NCI-H446 (cell line): ENCODE measurements around the gene TUBA4A.

Experiments used
- DNase-seq, 2 experiments: peaks; one replicate each; lab custom pipeline; 2025; lab: John Stamatoyannopoulos, UW

TUBA4A gene

DNA sequence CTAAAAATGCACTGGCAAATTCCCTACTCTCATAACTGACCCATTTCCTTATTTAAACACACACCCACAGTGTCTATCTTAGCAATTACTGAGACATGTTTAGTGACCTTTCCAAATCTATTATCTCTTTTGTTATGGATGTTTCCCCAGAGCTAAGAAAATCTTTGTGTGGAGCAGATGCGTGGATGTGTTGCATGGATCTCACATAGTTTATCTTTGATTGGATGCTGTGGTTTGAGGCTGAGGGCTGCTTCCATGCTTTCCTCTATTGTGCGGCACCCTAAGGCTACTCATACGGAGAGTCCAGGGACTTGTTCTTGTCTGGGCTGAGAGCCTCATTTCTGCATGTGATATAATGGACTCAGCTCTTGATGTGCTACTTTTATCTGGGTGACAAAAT lies 19.4 kb downstream of the TUBA4A start:
- DNase-seq: no peak

DNA sequence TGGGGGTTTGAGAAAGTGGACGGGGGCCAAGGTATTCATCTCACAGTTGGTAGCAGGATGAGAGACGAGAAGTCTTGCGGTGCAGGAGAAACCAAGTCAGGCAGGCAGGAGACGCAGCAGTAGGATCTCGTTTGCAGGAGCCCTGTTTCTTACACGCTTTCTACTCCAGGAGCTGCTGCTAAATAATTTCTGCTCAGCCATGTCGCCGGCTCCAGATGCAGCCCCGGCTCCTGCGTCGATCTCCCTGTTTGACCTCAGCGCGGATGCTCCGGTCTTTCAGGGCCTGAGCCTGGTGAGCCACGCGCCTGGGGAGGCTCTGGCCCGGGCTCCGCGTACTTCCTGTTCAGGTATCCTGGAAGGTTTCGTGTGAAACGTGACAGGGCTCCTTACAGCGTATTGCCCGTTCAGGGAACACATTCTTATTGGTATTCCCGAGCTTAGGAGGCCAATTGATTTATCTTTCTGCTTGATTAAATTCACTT lies 23.6 kb downstream of the TUBA4A start:
- no peak for DNase-seq

DNA sequence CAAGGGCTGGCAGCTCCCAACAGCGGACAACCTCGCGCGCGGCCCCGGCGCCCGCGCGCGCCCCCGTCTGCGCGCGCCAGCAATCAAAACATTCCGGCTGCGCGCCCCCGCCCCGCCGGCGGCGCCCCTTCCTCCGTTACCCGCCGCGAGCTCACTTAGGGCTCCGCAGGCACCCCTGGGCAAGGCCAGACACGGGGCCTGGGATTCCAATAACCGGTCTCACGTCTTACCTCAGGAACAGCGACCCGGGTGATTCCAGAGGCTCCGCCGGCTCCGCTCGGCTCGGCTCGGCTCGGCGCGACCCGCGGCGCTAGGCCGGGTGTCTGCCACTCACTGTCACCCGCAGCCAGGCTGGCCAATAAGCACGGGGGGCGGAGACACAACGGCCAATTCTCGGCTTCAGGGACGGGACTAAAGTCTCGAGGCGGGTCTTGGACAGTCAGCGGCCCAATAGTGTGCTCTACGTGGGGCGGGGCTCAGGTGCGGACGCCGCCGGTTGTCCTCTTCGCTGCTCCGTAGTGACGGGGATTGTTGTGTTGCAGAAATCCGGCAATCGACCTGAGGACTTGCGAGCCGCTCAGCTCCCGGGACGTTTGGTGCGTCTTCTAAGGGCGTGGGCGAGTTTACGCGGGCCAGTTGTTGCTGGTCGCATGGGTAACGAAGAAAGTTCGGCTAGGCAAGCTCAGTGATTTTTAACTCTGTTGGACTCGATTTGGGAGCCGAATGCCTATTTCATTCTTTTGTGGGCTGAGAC lies 24.2 kb downstream of the TUBA4A start, which contains the start of the genes ANKZF1 and ATG9A:
Gene ANKZF1 (plus strand): TSS at position 502 of the 754 bp plus-strand sequence. CDS start 452 bp downstream, outside the sequence.
Gene ATG9A (minus strand): TSS at position 332 of the 754 bp plus-strand sequence. CDS start 1,612 bp downstream, outside the sequence.
- DNase-seq: peak; percentile 87 to 98

DNA sequence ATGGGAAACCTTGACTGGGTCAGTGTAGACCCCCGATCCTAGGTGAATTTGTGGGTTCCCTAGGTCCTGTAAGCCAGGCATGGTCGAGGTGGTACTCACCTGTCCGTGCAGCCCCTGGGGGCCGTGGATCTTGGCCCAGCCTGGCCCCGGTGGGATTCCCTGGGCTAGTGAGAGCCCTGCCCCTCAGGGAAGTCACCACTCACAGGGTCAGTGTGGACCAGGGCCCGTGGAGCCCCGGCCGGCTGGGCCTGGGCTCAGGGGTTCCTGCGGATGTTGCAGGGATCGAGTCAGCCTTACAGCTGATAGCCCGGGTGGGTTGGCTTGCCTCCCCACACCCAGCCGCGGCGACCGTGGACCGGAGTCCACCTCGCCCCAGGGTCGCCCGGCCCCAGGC lies 24.8 kb downstream of the TUBA4A start:
- DNase-seq: no peak

DNA sequence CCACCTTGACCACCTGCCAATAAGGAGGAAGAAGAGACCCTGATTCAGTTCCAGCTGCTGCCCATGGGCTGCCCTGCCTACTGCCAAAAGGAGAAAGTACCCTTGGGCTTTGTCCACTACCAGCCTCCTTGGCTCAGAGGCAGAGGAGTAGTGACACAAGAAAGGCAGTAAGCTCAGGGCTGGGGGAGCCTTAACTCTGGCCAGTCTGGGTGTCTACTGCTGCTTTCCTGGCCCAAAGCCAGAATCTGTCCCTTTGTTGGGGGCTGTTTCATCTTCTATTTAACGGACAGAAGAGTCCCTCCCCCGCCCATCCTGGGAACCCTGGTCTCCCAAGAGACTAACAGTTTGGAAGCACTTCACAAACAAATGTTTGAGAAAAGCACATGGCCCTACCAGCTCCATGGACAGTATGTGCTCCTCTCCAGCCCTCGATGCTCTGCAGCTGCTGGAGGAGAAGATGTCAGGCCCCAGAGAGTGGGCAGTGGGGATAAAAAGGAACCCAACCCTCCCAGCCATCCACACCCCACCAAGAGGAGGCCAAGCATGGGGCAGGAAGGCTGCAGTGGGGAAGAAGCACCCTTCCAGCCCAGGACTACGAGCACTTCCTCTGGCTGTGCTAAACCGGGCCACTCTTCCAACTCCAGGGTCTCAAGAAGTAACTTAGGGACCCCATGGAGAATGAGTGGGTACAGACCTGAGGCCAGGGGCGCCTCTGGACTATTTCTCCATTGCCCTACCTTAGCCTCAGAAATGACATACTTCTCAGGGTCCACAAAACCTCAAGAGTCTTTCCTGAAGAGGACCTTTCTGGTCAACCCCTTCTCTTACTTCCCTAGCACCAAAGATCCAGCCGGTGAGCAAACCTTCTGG lies 25.4 kb downstream of the TUBA4A start:
- DNase-seq: peak in 1 of 2 experiments; percentile 7

DNA sequence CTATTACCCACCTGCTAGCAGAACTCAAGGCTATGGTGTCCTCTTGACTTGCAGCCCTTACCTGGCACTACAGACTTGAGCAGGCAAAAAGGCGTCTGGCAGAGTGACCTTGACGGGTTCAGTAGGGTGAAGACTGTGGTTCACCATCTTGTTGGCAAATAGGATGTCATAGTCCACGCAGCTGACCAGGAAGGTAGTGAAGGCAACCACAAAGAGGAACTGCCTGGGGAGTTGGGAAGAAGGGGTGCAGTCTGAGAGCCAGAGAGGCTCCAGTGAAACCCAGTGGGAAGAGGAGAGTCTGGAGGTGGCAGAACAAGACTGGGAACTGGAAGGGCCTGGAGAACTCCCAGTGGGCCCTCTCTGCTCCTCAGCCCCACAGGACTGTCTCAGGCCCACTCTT lies 28.4 kb downstream of the TUBA4A start:
- DNase-seq: no peak

DNA sequence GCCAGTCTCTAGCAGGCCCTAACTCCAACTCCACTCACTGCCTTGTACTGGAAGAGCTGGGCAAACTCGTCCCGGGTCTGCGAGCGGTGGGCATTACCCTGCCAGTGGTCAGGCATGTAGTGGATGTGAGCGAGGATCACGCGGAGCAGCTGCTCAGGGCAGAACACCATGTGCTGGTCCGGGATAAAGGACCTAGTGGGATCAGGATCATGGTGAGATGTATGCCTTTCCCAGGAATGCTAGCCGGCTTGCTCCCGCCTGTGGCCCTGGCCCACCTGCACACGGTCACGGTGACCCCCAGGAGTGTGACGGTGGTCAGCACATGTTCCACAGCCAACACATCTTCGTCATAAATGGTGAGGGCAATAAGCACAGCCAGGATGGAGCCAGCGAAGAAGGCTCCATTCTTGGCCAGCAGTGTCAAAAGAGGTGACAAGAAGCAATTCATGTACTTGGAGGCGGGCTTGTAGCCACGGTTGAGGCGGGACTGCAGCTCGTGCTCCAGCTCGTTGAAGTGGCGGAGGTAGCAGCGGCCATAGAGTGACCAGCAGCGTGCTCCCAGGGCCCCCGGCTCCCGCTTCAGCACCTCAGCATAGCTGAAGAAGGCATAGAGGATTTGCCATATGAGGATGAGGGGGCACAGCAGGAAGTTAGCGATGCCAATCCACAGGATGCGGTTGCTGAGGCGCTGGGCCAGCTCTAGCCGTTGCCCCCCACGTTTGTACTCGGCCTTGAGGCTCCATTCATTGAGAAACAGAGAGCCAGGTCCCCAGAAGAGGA lies 29.7 kb downstream of the TUBA4A start:
- DNase-seq: no peak

DNA sequence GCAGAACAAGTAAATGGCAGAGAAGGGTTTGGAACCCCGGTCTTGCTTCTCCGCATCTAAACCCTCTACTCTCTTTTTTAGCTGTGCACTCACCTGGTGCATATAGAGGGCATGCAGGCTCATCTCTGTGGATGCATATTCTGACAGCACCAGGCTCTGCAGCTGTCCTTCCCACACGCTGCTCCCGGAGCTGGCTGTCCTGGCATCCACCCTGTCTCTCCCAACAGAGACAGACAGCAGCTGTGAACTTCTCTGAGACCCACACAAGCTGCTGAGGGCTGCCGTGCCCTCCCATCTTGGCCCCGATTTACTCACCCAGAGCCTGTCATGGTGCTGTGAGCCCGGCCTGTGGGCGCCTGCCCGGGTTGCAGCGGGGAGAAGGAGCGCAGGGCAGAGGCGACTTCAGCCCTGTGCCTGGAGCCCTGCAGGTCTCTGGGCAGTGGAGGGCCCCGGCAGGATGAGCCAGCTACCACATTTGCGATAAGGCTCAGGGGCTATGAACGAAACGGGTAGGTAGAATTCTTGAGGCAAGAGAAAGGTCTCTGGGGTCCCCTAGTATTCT lies 31.7 kb downstream of the TUBA4A start:
- DNase-seq: no peak

DNA sequence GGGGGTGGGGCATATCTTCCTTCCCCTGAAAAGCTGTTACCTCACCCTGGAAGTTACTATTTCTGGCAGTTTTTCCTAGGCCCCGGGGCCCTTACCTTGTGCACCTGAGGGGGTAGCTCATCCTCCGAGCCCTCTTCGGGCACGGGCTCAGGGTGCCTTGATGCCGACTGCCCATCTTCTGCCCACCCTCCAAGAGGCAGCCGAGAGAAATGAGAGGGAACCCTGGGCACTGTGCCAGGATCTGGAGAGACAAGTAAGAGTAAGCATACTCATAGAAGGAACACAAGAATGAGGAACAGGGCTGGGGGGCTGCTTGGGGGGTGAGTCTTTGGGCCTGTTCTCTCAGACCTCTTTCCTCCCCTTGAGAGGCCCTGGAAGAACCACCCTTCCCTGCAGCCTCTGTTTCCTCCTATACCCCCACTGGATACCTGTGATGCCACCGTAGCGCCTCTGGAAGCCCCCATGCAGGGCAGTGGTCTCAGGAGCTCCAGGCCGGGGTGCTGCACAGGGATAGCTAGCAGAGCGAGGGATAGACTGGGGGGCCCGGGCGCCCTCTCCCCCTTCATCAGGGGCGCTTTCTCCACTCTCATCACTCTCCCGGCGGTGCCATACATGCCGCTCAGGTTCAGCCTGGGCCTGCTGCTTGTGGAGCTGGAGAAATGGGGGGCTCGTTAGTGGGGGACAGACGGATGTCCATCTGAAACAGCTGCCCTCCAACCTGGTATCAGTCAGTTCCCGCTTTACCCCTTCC lies 32.9 kb downstream of the TUBA4A start:
- DNase-seq: no peak

DNA sequence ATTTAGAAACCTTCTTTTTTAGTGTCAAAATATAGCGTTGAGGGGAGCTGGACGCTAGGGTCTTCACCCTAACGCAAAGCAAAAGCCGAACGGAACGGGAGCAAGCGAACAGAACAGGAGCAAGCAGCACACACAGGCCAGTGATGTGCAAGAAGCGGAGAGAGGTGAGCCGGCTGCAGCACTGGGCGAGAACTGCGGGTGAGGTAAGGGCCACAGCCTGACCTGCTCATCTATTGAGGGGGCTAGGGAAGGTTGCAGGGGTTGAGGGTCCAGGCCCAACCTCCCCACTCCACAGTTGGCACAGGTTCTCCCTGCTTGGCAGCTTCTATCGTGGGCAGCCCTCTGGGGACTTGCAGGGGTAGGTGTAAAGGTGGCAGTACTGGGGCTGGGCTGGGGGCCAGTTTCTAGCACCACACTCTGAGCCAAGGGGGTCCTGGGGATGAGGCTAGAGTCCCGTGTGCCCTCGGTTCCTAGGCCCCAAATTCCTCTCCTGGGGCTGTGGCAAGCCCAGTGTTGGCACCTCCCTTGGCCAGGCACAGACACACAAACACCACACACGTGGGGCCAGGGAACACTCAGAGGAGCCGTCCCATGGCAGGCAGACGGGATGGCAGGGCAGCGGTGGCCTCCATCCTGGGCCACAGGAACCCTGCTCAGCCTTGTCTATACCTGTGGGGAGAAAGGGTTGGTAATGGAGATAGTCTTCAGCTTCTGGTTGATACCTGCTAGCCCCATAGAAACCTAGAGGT lies 33.8 kb downstream of the TUBA4A start:
- no peak for DNase-seq

DNA sequence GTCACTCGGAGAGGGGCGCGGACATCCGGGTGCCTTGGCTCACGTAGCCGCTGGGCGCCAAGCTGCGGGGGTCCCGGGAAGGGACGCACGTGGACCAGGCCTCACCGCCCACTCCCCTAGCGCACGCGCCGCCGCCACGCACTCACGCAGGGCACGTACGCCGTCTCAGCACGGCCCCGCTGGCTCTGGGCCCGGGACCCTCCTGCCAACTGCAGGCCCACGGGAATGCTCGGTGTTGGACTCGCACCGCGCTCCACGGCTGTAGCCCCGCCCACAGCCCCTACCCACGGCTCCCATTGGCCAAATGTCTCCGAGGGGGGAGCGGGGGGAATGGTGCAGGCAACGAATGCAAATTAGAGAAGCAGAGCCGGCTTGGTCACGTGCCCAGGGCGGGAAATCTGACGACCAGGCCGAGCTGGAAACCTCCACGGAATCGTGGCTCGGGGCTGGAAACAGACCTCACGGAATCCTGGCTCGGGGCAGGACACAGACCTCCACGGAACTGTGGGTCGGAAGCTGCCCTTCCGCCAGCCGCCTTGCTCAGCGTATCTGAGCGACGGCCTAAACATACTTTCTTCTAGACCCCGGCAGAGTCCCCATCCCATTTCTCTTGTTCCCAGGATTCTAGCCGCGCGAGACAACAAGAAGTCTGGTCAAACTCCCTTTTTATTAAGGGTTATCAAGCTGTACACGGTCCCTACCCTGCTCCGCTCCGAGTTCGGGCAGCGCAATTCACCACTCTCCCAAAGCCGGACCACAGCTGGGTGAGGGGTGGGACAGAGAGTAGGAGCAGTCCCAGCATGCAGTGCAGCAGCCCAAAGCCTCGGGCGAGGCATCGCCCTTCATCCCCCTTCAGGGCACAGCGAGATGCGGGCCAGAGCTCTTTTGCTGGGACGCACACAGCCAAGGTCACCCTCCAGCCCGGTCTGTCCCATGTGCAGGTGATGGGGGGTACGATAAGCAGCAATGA lies 34.7 kb downstream of the TUBA4A start, which contains the start of gene ABCB6:
Gene ABCB6 (minus strand): TSS at position 227 of the 970 bp plus-strand sequence. CDS start 285 bp downstream, outside the sequence.
- DNase-seq: peak; percentile 96 to 98

DNA sequence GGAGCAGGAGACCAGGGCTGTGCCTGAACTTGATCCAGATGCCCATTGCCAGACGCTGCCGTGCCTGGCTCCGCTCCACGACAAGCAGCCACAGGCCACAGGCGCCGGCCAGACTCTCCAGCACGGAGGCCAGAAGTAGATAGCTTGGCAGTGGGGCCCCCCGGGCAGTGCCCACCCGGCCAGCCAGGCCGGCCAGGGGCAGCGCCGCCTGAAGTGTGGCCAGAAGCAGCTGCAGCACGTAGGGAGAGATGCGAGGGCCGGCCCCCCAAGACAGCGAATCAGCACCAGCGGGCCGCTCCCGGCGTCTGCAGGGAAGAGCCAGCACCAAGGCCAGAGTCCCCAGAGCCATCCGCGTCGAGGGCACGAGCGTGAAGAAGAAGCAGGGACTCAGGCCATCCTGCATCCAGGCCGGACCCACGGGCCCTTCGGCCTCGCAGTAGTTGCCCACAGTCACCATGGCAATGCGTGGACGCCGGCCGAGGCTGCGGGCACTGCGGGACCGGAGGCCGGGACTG lies 35.4 kb downstream of the TUBA4A start:
- DNase-seq: peak; percentile 75 to 81

DNA sequence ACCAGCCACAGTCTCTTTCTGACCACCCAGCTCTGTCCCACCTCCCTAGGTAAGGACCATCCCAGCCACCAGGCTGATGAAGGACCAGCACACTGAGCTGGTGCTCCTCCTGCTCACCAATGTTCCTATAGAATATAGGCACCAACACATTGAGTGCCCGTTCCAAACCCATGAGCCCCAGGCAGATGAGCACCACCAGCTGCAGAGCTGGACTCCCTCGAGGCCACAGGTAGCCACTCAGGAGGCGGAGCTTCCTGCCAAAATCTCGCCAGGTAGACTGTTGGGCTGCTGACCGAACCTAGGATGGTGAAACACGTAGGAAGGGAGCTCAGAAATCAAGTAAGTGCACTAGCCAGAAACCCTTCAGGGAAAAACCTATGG lies 37.2 kb downstream of the TUBA4A start:
- DNase-seq: no peak

DNA sequence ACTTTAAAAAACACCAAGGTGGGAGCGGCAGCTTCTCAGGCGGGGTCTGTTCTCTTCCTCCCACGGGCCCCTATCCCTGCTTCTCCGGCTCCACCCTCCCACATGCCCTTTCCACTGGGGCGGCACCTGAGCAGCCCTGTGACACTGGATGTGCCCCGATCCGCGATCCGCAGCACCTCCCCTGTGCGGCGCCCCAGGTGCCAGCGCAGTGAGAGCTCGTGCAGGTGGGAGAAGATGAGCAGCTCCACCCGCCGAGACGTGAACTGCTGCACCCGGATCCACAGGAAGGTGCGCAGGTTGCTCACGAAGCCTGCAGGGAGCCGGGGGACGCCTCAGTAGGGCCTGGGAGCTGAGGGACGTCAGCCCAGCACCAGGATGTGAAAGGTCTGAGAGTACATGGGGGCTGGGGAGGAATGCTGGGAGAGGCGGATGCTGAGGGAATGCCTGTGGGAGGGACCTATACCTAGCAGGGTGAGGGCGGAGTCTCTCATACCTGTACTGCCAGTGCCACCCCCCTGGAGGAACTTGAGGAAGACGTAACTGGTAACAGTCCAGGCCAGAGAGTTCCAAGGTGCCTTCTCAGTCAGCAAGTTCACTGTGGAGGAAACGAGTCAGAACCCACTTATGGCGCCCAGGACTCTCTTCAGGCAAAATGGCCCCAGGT lies 37.7 kb downstream of the TUBA4A start:
- DNase-seq: no peak

DNA sequence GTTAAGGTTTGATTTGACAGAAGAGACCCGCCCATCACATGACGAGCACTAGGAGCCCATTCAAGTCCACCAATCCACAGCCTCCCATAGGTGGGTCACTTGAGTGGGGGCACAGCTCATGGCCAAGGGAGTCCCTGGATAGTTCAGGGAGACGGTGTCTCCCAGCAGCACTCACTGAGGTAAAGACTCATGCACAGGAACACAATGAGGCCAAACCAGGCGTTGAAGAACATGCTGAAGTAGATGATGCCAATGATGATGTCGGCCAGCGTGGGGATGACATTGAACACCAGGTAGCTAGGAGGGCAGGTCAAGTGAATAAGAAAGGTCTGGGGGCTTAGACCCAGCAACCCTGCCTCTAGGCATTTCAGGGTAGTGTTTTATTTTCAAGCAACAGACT lies 38.9 kb downstream of the TUBA4A start:
- no peak for DNase-seq

DNA sequence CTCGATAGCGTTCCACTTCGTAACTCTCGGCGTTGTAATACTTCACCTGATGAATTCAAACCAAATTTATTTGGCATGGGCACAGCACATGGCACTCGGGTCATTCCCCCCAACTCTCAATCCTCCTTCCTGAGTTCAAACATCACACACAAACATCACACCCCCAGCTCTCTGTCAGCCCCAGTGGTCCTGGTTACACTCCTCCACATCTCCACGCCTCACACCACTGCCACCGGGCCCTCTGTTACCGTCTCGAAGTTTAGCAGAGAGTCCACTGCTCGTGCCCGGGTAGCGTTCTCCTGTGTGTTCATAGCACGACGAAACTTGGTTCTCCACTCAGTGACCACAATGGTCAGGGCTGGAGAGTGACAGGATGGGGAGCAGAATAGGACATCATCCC lies 39.6 kb downstream of the TUBA4A start:
- DNase-seq: no peak

DNA sequence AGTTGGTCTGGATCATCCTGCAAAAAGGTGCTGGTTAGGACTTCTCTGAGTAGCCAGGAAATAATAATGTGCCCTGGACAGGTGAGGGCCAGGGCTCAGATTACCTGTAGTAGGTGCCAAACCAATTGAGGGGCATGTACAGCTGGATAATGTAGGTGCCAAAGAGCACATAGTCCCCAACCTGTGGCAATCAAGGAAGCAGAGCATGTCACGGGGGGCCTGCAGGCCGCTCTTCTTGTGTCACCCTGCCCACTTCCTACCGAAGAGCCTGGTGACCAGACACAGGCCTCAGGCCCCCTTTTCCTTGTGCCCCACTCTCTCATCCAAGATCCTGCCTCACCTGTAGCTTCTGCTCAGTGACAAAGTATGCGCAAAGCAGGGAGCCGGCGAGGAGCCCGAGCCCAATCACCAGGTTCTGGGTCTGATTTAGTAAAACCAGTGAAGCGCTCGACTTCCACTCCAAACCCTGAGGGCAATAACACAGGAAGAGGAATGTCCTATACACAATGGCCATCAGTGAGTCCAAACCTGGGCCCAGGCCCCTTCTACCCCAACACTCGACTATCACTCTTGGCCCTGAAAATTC lies 40.1 kb downstream of the TUBA4A start:
- no peak for DNase-seq

DNA sequence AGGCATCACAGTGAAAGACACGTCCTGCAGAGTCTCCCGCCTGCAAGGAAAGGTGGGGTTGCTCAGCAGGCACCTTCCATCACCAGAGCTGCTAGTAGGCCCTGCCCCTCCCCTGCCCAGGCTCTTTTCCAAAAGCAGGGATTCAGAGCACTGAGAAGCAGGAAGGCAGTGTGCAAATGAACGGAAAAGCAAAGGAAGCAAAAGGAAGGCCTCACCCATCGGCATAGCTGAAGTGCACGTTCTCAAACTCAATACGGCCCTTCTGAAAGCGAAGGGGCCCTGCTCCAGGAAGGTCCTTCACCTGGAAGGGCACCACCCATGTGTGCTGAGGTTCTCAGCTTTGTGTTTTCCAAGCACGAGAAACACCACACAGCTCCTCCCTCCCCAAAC lies 40.7 kb downstream of the TUBA4A start:
- DNase-seq: no peak
